ENCODE results near the gene DNAH2.

DNA sequence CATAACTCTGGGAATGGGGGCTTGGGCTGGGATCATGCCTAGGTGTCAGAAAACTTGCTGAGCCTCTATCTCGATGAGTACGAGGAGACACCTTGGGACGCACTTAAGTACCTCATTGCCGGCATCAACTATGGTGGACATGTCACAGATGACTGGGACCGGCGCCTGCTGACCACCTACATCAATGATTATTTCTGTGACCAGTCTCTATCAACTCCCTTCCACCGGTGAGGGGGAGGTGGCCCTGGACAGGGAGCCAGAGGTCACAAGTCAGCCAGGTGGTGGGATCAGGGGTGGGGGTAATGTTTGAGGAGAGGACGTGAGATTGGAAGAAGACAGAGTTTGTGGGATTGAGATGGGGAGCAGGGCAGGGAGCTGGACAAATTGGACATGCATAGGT lies 113.1 kb downstream of the DNAH2 start:
- TF ChIP-seq CTCF (IDR thresholded peaks at IDR 0.05; ENCODE audit: poor library complexity) = no peak
- no peak for TF ChIP-seq EZH2 (IDR thresholded peaks at IDR 0.05; ENCODE audit: borderline replicate concordance)
- no peak for TF ChIP-seq EZH2phosphoT487 (IDR thresholded peaks at IDR 0.05; ENCODE audit: low read depth, severe bottlenecking, unreplicated experiment)

Measured in hepatocyte (in vitro differentiated cells).